AG10803 (cell line): ENCODE data around the gene NINJ2.

Experiments used
- DNase-seq: peaks from one replicate; pipeline ENCODE4 v3.0.0; 2010; ENCODE audit warnings: low read depth
- H3K4me3 ChIP-seq: 2 replicates; pipeline ENCODE4 v1.5.1; 2011; ENCODE audit warnings: mild to moderate bottlenecking, low read length, control low read depth
- CTCF ChIP-seq: conservative IDR thresholded peaks from 2 replicates; pipeline ENCODE4 v1.5.1; 2011; ENCODE audit warnings: mild to moderate bottlenecking, low read length, control low read depth, inconsistent platforms

The NINJ2 gene

GRCh38 chr12:531951-532585 lies 131.2 kb downstream of the NINJ2 start:
- H3K4me3 ChIP-seq = no peak overlapping the region
- no peak for TF ChIP-seq CTCF
- peak; percentile 69 for DNase-seq

- no peak for TF ChIP-seq CTCF
- no peak overlapping the region for H3K4me3 ChIP-seq
- DNase-seq = no peak
These were observed 132.4 kb downstream of the NINJ2 start for GRCh38 chr12:530821-531220.

- no peak overlapping the region for H3K4me3 ChIP-seq
- no peak for TF ChIP-seq CTCF
- peak; percentile 88 for DNase-seq
These were observed 132.9 kb downstream of the NINJ2 start for GRCh38 chr12:530308-530707.

- no peak for TF ChIP-seq CTCF
- no peak for DNase-seq
- no peak overlapping the region for H3K4me3 ChIP-seq
These were observed 135.5 kb downstream of the NINJ2 start for GRCh38 chr12:527729-528128.

GRCh38 chr12:527241-527640 lies 136.0 kb downstream of the NINJ2 start:
- TF ChIP-seq CTCF = no peak
- no peak overlapping the region for H3K4me3 ChIP-seq
- DNase-seq = no peak

GRCh38 chr12:526089-526488 lies 137.2 kb downstream of the NINJ2 start:
- DNase-seq = no peak
- H3K4me3 ChIP-seq = no peak overlapping the region
- TF ChIP-seq CTCF = no peak

- no peak for DNase-seq
- H3K4me3 ChIP-seq = no peak overlapping the region
- no peak for TF ChIP-seq CTCF
These were observed 138.9 kb downstream of the NINJ2 start for GRCh38 chr12:524167-524951.
